ENCODE measurements around the gene MECP2. TPM values are rescaled to one million over a fixed set of nuclear protein-coding genes. Genes with fewer than 3 reads are reported as not detected.

The MECP2 gene
- total and polyA plus RNA-seq, 2 donors from 2014 or later = 14.0 to 74.7 TPM

DNA sequence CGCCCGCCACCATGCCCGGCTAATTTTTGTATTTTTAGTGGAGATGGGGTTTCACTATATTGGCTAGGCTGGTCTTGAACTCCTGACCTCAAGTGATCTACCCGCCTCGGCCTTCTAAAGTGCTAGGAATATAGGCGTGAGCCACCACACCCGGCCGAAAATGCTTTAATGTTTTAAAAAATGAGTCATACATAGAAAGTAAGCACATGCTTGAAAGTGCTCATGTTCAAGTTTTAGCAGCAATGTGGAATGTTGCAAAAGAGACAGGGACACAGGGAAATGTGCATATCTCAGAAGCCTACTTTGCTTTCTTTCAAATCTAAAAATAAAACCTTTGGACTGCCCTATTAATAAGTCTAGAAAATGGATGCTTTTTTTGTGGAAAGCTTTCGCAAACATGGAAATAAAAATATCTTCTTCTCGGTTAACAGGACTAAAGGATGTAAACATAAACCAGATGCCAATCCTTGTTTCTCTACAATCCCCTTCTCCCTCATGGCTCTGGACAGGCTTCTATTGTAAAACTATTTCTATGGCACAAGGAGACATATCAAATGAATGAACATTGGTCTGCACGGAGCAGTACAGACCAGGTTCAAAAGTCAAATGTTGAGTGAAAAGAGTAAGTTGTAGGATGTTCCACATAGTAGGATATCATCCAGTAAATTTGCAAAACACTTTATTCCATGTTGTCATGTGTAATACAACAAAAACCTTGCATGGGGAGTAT, 15.0 kb downstream of the MECP2 start:
- intact Hi-C loops (cut with DNase I) = no loop called here
- DNase-seq (no peak), FAIRE-seq (no peak)
- H3K27ac ChIP-seq (ENCODE audit: low read depth in 2 of 2, low read length in 2 of 2) = peak overlapping the region; percentile 11 to 48
- TF ChIP-seq, protein P1, sequence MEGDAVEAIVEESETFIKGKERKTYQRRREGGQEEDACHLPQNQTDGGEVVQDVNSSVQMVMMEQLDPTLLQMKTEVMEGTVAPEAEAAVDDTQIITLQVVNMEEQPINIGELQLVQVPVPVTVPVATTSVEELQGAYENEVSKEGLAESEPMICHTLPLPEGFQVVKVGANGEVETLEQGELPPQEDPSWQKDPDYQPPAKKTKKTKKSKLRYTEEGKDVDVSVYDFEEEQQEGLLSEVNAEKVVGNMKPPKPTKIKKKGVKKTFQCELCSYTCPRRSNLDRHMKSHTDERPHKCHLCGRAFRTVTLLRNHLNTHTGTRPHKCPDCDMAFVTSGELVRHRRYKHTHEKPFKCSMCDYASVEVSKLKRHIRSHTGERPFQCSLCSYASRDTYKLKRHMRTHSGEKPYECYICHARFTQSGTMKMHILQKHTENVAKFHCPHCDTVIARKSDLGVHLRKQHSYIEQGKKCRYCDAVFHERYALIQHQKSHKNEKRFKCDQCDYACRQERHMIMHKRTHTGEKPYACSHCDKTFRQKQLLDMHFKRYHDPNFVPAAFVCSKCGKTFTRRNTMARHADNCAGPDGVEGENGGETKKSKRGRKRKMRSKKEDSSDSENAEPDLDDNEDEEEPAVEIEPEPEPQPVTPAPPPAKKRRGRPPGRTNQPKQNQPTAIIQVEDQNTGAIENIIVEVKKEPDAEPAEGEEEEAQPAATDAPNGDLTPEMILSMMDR (IDR thresholded peaks at IDR 0.05; ENCODE audit: borderline replicate concordance, extremely low read depth, insufficient read depth) = no peak
- no peak overlapping the region for H3K9ac ChIP-seq (ENCODE audit: low read length in 3 of 3)
- no peaks in the 10 kb centered on the region for H3K9me3 ChIP-seq (ENCODE audit: control insufficient read depth in 2 of 3, insufficient read depth in 1 of 3, low read length in 3 of 3)
- peaks cover 0 to 9% (median 0%) of the 10 kb centered on the region in 3 donors for H3K4me1 ChIP-seq (ENCODE audit: control insufficient read depth in 2 of 3, insufficient read depth in 2 of 3, low read depth in 1 of 3, low read length in 3 of 3)
- no peaks in the 10 kb centered on the region for H3K36me3 ChIP-seq (ENCODE audit: control insufficient read depth in 2 of 3, insufficient read depth in 3 of 3, low read length in 3 of 3)
- no peaks in the 10 kb centered on the region for H3K27me3 ChIP-seq (ENCODE audit: control insufficient read depth, insufficient read depth, low read length)
- H3K4me3 ChIP-seq (ENCODE audit: low read length in 3 of 3) = no peak overlapping the region

DNA sequence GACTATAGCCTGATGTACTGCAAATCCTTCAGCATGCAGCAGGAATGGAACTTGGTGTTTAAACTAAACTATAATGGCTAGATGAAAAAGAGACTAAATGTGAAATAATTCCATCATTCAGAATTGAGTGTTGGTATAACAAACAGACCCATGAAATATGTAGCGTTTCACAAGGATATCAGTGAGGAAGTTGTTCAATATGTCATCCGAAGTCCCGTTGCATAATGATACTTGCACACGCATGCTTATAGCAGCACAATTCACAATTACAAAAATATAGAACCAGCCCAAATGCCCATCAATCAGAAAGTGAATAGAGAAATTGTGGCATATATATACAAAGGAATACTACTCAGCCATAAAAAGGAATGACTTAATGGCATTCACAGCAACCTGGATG, 20.4 kb downstream of the MECP2 start:
- DNase-seq (no peak), FAIRE-seq (no peak)
- Histone ChIP-seq H3K9me3 (ENCODE audit: control insufficient read depth in 2 of 3, insufficient read depth in 1 of 3, low read length in 3 of 3) (no peaks in the 10 kb centered on the region), H3K4me3 (ENCODE audit: low read length in 3 of 3) (no peak overlapping the region), H3K27ac (ENCODE audit: low read depth in 2 of 2, low read length in 2 of 2) (no peak overlapping the region), H3K9ac (ENCODE audit: low read length in 3 of 3) (no peak overlapping the region), H3K27me3 (ENCODE audit: control insufficient read depth, insufficient read depth, low read length) (no peaks in the 10 kb centered on the region), H3K36me3 (ENCODE audit: control insufficient read depth in 2 of 3, insufficient read depth in 3 of 3, low read length in 3 of 3) (no peaks in the 10 kb centered on the region), H3K4me1 (ENCODE audit: control insufficient read depth in 2 of 3, insufficient read depth in 2 of 3, low read depth in 1 of 3, low read length in 3 of 3) (peaks cover 0 to 9% (median 5%) of the 10 kb centered on the region in 3 donors)
- intact Hi-C loops (cut with DNase I) = no loop called here
- TF ChIP-seq, protein P1 (IDR thresholded peaks at IDR 0.05; ENCODE audit: borderline replicate concordance, extremely low read depth, insufficient read depth) = no peak

DNA sequence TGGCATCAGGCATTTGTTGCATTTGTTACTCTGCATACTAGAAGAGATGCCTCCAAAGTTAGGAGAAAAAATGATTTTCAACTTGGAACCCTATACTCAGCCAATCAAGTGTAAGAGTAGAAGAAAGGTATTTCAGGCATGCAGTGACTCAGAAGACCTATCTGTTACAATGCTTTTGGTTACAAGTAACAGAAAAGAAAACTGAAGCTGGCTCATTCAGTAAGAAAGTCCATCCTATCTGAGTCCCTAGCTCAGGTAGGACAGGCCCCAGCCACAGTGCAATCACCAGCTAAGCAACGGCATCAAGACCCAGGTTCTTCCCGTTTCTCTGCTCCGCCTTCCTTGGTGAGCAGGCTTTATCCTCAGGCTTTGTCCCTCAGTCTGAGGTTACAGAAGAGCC, 23.3 kb downstream of the MECP2 start:
- DNase-seq = peak in 2 of 5 donors; percentile 20 to 21
- TF ChIP-seq, protein P1 (IDR thresholded peaks at IDR 0.05; ENCODE audit: borderline replicate concordance, extremely low read depth, insufficient read depth) = no peak
- Histone ChIP-seq H3K27me3 (ENCODE audit: control insufficient read depth, insufficient read depth, low read length) (no peaks in the 10 kb centered on the region), H3K9me3 (ENCODE audit: control insufficient read depth in 2 of 3, insufficient read depth in 1 of 3, low read length in 3 of 3) (no peaks in the 10 kb centered on the region), H3K4me3 (ENCODE audit: low read length in 3 of 3) (no peak overlapping the region), H3K27ac (ENCODE audit: low read depth in 2 of 2, low read length in 2 of 2) (no peak overlapping the region), H3K4me1 (ENCODE audit: control insufficient read depth in 2 of 3, insufficient read depth in 2 of 3, low read depth in 1 of 3, low read length in 3 of 3) (peaks cover 0 to 9% (median 5%) of the 10 kb centered on the region in 3 donors), H3K36me3 (ENCODE audit: control insufficient read depth in 2 of 3, insufficient read depth in 3 of 3, low read length in 3 of 3) (no peaks in the 10 kb centered on the region), H3K9ac (ENCODE audit: low read length in 3 of 3) (no peak overlapping the region)
- no peak for FAIRE-seq
- intact Hi-C loops (cut with DNase I) = no loop called here

All from kidney (tissue), 14 donors.